ENCODE measurements around the gene ABCC8.

ABCC8 gene

DNA sequence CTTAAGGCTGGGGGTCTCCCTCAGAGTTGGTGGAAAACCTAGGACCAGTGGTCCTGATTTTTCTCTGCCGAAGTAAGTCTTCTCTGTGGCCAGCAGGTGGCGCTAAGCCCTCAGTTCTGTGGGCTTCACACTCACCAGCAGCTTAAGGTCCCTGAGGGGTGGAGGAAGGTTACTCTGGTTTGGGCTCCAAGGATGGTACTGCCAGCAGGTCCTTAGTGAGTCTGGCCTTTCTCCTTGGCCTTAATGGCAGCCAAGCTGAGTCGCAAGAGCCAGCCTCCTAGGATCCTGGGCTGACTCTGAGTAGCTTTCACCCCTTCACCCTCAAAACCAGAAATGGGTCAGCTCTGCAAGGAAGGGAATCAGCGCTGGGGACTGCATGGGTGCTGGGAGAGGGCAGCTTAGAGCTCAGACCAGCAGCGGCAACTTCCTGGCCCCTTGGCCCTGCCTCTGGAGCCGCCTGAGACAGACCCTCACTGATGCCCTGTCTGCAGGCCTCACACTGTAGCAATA is 92.6 kb downstream of the ABCC8 start:
- peak; percentile 41 to 70 (median 54) for DNase-seq

GRCh38 chr11:17383461-17383860 is 93.2 kb downstream of the ABCC8 start:
- no peak for DNase-seq

GRCh38 chr11:17382046-17382728 is 94.5 kb downstream of the ABCC8 start:
- no peak for DNase-seq

GRCh38 chr11:17381156-17381555 is 95.5 kb downstream of the ABCC8 start:
- no peak for DNase-seq

DNA sequence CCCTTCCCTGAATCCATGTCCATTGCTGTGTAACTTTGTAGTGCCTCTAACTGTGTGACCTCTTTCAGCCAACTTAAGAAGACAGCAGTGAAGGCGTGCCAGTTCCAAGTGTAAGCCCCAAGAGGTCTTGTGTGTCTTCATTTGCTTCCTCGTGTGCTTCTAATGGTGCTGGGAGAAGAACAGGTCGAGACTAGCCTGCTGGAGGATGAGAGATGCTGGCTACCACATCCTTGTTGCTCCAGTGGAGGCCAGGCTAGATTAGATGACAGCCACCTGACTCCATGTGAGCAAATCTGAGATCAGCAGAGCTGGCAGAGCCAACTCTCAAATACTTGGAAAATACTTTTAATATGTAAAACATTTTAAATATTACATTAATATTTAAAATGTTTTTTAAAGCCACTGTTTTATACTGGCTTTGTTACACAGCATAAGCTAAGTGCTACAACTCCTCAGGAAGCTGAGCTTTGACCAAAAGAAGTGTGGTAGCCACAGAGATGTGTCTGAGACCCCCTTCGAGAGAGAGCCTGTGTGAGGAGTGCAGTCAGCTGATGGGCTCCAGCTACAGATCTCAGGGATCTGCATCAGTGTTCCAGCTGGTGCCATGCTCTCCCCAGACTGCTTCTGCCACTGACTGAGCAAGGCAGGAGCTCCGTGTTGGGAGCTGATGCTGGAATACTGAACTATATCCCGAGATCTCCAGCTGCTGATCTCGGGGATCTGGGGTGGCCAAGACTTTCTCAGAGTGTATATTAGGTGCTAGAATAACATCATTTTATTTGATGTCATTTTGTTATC is 97.1 kb downstream of the ABCC8 start:
- DNase-seq = no peak

GRCh38 chr11:17378655-17379054 is 98.0 kb downstream of the ABCC8 start:
- DNase-seq = no peak

DNA sequence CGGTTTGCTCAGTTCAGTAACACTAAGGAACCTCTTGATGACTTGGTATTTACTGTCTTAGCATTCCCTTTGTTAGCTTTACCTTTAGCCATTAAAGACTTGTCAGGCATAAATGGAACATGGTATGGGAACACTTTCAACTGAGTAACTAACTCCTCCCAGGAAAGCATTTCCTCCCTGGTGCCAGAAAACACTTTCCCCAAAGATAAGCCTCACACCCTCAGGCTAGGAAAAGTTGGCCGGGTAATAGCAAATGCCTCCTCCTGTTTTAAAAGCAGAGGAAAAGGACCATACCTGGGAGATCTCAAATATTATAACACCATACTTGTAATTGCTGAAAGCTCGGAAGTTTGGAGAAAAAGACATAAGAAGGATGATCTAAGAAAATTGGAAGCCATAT is 100.2 kb downstream of the ABCC8 start:
- DNase-seq = no peak

DNA sequence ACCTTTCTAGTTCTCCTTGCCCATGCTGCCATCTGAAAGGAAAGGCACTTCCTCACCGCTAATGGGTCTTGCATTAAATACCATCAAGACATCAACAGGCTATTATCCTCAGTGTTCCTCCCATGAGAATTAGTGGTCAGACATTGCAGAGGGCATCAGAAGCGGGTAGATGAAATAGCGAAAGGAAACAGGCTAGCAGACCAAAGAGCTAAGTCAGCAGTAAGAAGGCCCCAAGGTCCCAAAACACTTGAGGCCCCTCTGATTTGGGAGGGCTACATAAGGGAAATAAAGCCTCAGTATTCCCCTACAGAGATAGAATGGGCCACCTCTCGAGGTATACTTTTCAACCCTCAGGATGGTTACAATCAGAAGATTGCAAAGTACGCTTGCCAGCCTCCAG is 101.1 kb downstream of the ABCC8 start:
- no peak for DNase-seq

DNA sequence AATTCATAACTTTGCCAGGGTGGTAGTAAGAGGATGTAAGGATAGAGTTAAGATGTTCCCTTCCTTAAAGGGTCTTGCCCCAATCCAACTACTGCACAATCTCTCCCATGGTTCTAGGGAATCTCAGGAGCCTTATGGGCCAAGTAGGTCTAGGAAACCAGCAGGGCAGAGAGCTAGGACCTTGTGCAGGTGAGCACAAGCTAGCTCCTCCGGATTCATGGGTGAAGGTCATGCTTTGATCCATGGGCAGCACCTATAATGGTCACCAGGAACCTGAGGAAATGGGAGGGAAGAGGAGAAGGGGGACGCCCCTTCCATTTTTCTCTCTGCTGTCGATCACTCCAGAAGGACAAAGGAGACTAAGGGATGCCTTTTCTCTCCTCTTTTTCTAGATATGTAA is 105.0 kb downstream of the ABCC8 start:
- no peak for DNase-seq

- no peak for DNase-seq
Observed at GRCh38 chr11:17369684-17370243, 106.9 kb downstream of the ABCC8 start.

GRCh38 chr11:17369094-17369493 is 107.6 kb downstream of the ABCC8 start:
- DNase-seq = no peak

- DNase-seq = no peak
Observed at GRCh38 chr11:17368551-17368950, 108.1 kb downstream of the ABCC8 start.

DNA sequence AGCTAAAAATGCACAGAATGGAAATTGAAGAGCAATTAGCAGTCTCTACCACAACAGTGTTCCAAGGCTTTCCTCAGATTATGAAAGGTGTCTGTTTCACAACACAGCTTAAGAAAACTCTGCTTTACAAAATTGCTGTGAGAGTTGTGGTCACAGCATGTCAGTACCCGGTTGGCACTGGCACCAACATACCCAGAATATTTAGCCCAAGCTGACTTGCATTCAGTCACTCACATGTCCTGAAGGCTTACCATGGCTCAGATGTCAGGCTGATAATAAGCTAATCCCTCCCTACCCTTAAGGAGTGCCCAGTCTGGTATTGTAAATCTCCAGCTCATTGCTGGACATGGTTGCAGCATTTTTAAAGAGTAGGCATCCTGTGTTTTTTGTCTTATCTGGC is 110.2 kb downstream of the ABCC8 start:
- no peak for DNase-seq

DNA sequence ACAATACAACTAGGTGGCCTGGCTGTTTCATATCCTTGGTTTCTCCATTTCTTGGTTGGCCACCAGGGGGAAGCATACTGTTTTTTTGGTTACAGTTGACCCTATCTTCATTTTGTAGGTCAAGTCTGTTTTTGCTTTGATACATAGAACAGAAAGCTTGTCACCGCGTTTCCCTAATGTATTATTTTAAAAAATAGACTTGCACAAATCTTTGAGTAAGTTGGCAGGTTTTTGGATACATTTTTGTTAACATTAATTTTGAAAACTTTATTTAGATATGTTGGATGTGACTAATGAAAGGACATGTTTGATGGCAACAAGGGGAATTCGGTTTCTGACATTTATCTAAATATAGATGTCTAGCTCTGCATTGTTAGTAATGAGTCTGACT is 122.0 kb downstream of the ABCC8 start:
- DNase-seq = peak; percentile 9 to 52 (median 17)

- DNase-seq = no peak
Observed at GRCh38 chr11:17353821-17354600, 122.6 kb downstream of the ABCC8 start.

DNA sequence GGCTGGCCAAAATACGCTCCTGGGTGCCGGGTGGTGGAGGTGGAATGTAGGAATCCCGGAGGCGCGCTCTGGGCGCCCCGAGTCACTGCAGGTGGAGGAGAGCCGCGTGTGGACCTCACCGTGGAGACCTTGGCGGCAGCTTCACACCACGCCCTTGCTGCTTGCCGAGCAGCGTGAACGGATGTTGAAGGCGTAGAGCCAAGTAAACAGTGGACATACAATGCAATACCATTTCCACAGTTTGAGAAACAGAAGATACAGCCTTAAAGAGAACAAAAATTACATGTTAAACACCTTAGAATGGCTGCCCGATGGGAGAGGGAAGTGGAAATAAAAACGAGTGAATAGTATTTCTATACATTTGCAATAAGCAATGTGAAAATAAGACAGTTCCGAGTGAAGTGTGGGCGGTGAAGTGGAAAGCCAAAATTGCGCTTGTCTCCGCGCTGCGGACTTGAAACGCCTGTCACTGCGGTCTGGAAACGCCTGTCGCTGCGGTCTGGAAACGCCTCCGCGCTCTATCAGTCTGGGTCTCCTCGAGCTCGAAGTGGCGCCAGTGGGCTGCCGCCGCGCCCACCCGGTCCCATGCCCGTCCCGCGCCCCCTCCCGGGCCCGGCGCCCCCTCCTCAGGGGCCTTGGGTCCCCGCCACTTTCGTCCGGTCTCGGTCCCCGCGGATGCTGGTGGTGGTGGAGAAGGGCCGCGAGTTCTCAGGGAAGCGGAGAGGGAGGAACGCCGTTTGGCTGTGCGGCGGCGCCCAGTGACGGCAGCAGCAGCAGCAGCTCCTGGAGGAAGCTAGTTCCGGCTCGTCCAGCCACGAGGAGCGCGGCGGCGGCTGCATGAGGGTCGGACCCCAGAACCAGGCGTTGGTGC is 123.5 kb downstream of the ABCC8 start:
- peak in 1 of 4 experiments; percentile 21 for DNase-seq

- DNase-seq = peak; percentile 13 to 48 (median 24)
Observed at GRCh38 chr11:17351510-17352176, 125.0 kb downstream of the ABCC8 start, which contains the start of gene NCR3LG1. TSS of gene NCR3LG1 (plus strand) at chr11:17351800. CDS start at chr11:17351970, 170 bp downstream.

DNA sequence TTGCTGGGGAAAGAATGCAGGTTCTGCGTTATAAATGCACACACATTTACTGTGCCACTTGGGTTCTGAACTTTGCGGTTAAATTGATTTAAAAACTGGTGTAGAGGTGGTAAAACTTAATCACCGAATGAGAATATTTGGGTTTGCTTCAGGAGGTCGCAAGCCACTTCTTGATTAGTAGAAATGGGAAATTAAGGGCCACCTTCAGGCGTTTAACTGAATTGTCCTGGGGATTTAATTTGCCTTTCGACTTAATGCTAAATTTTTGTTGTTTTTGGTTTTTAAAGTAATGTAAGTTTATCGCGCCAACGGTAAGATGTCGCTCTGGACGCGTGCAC is 125.5 kb downstream of the ABCC8 start:
- DNase-seq = no peak

DNA sequence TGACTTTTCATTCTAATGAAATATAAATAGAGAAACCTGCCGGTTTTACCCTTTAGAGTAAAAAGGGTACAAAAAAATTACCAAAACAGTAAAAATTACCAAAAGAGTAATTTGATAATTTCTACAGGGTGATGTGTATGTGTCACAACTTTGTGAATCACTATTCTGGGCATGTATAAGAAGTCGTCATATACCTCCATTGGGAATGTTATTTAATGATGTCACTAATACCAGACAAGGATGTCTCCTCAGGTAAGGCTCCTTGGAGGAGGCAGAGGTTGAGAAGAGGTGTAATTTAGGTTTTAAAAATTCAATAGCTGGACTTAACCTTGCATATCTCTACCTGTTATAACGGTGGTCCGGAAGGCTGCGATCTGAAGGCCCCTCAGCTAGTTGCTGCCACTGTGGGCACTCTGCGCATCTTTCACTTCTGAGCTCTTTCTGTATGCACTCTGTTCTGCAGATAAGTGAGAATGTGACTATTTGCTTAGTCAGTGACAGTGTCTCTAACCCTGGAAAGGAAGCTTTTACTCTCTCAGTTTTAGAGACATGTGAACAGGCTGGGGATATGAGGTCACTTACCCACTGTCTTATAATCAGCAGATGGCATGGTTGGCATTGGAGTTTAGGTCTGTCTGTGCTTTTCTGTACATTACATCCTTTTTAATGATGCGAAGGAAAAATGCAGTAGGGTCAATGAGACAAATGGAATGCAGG is 126.0 kb downstream of the ABCC8 start:
- no peak for DNase-seq

- DNase-seq = no peak
Observed at GRCh38 chr11:17347676-17348075, 129.0 kb downstream of the ABCC8 start.

DNA sequence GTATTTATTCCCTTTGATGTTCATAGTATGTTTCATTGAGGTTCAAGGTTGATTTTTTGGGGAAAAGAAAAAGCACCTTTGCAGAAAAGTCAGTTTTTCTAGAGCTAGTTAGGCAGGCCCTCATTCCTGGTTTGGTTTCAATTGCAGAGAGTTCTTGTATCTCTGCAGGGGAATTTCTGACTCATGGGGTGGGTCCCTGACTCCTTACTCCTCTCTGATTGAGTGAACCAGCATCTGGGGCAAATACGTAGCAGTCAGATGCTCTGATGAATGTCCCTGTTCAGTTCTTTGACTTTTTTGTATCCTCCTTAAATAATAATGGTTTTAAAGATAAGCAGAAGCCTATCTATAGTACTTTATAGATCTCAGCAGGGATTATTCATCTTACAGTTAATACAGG is 132.7 kb downstream of the ABCC8 start:
- no peak for DNase-seq

All from activated CD4-positive, CD25-positive, alpha-beta regulatory T cell (primary cell).